Ectodermal cell (in vitro differentiated cells): ENCODE data around the gene ALDH3B1.
"Not testable (repeated sequence)": the region's sequence is repeated elsewhere in the genome, so short reads cannot be mapped to it uniquely, and the experiment has no call there.

Experiments
- H3K27ac ChIP-seq: 2 replicates; pipeline ENCODE4 v1.7.0; 2013; ENCODE audit warnings: mild to moderate bottlenecking, low read depth, low read length; ENCODE audit not compliant: insufficient read depth, poor library complexity, severe bottlenecking
- H3K27me3 ChIP-seq: 2 replicates; pipeline ENCODE4 v1.7.0; 2013; ENCODE audit warnings: mild to moderate bottlenecking, low read length; ENCODE audit not compliant: insufficient read depth, control insufficient read depth, poor library complexity, severe bottlenecking
- H3K36me3 ChIP-seq: one replicate; pipeline ENCODE4 v1.7.0; 2013; ENCODE audit warnings: low read length; ENCODE audit not compliant: control insufficient read depth, insufficient read depth
- H3K4me1 ChIP-seq: one replicate; pipeline ENCODE4 v1.7.0; 2013; ENCODE audit warnings: low read length; ENCODE audit not compliant: control insufficient read depth, insufficient read depth
- H3K4me3 ChIP-seq: 2 replicates; pipeline ENCODE4 v1.7.0; 2013; ENCODE audit warnings: low read depth, low read length, control low read depth; ENCODE audit not compliant: insufficient read depth
- H3K9me3 ChIP-seq: 2 replicates; pipeline ENCODE4 v1.7.0; 2013; ENCODE audit warnings: mild to moderate bottlenecking, low read length, moderate library complexity; ENCODE audit not compliant: control insufficient read depth
- WGBS, 2 experiments: methylation state at CpG; one replicate each; pipeline ENCODE4 v1.1.7; 2013; ENCODE audit warnings: missing lambda C conversion rate in 2 of 2; 5-methylcytosine and 5-hydroxymethylcytosine counted together

The ALDH3B1 gene

GRCh38 chr11:67985302-67985701 is 24.8 kb upstream of the ALDH3B1 start:
- 93 to 94% methylated on average over 3 to 5 of the region's 6 CpGs for WGBS, 2 experiments
- H3K27me3 ChIP-seq, H3K9me3 ChIP-seq, H3K4me3 ChIP-seq, H3K4me1 ChIP-seq, H3K36me3 ChIP-seq, H3K27ac ChIP-seq: not testable (repeated sequence)

- H3K4me1 ChIP-seq, H3K36me3 ChIP-seq, H3K27me3 ChIP-seq, H3K27ac ChIP-seq, H3K9me3 ChIP-seq: not testable (repeated sequence)
- 14 to 17% methylated on average over 46 to 50 of the region's 58 CpGs for WGBS, 2 experiments
- peak overlapping the region; percentile 10 for H3K4me3 ChIP-seq
Observed at GRCh38 chr11:67990546-67991346, 19.4 kb upstream of the ALDH3B1 start.

- not testable (repeated sequence) for H3K27ac ChIP-seq, H3K36me3 ChIP-seq, H3K9me3 ChIP-seq, H3K4me1 ChIP-seq, H3K27me3 ChIP-seq
- WGBS, 2 experiments, result 3 to 4% methylated on average over 67 of the region's 70 CpGs
- H3K4me3 ChIP-seq, result peak overlapping the region; percentile 10
Observed at GRCh38 chr11:67991347-67992121, 18.6 kb upstream of the ALDH3B1 start.

GRCh38 chr11:67993821-67994220 is 16.3 kb upstream of the ALDH3B1 start:
- not testable (repeated sequence) for H3K4me1 ChIP-seq, H3K36me3 ChIP-seq, H3K27ac ChIP-seq, H3K4me3 ChIP-seq, H3K27me3 ChIP-seq, H3K9me3 ChIP-seq
- 34 to 35% methylated on average over 12 of the region's 12 CpGs for WGBS, 2 experiments

GRCh38 chr11:67994387-67994786 is 15.7 kb upstream of the ALDH3B1 start:
- H3K9me3 ChIP-seq, H3K27ac ChIP-seq: not testable (repeated sequence)
- WGBS, 2 experiments, result 92% methylated on average over 5 of the region's 5 CpGs

GRCh38 chr11:67995129-67995528 is 15.0 kb upstream of the ALDH3B1 start:
- H3K36me3 ChIP-seq, H3K4me3 ChIP-seq, H3K27ac ChIP-seq, H3K9me3 ChIP-seq, H3K27me3 ChIP-seq, H3K4me1 ChIP-seq: not testable (repeated sequence)
- WGBS, 2 experiments, result 91 to 95% methylated on average over 3 of the region's 3 CpGs

More at GRCh38 chr11:67994387-67994786, 15.7 kb upstream of the ALDH3B1 start:
- not testable (repeated sequence) for H3K4me3 ChIP-seq, H3K27me3 ChIP-seq, H3K4me1 ChIP-seq, H3K36me3 ChIP-seq

- not testable (repeated sequence) for H3K9me3 ChIP-seq, H3K27ac ChIP-seq, H3K4me3 ChIP-seq, H3K36me3 ChIP-seq, H3K4me1 ChIP-seq, H3K27me3 ChIP-seq
- WGBS, 2 experiments, result 89% methylated on average over 12 to 14 of the region's 14 CpGs
Observed at GRCh38 chr11:67995579-67995978, 14.5 kb upstream of the ALDH3B1 start.

- no peaks in the 10 kb centered on the region for H3K4me1 ChIP-seq
- no peak overlapping the region for H3K27ac ChIP-seq
- 94 to 96% methylated on average over 13 of the region's 13 CpGs for WGBS, 2 experiments
- H3K4me3 ChIP-seq, result no peak overlapping the region
- no peaks in the 10 kb centered on the region for H3K9me3 ChIP-seq
- no peaks in the 10 kb centered on the region for H3K36me3 ChIP-seq
- H3K27me3 ChIP-seq, result peaks cover 3% of the 10 kb centered on the region
Observed at GRCh38 chr11:67996051-67996450, 14.1 kb upstream of the ALDH3B1 start.

GRCh38 chr11:67996622-67997474 is 13.3 kb upstream of the ALDH3B1 start:
- Histone ChIP-seq H3K36me3 (no peaks in the 10 kb centered on the region), H3K9me3 (no peaks in the 10 kb centered on the region), H3K4me3 (no peak overlapping the region), H3K27me3 (no peaks in the 10 kb centered on the region), H3K27ac (no peak overlapping the region), H3K4me1 (no peaks in the 10 kb centered on the region)
- 74 to 81% methylated on average over 41 of the region's 41 CpGs for WGBS, 2 experiments

GRCh38 chr11:67997475-67997921 is 12.6 kb upstream of the ALDH3B1 start:
- Histone ChIP-seq H3K4me3 (no peak overlapping the region), H3K27me3 (peaks cover under 1% of the 10 kb centered on the region), H3K4me1 (no peaks in the 10 kb centered on the region), H3K36me3 (no peaks in the 10 kb centered on the region), H3K9me3 (no peaks in the 10 kb centered on the region), H3K27ac (no peak overlapping the region)
- WGBS, 2 experiments, result 94 to 95% methylated on average over 29 of the region's 29 CpGs
